ENCODE measurements around the gene DDX31.

- no peak for TF ChIP-seq CTCF (IDR thresholded peaks at IDR 0.05)
- no peak for TF ChIP-seq POLR2A (IDR thresholded peaks at IDR 0.05)
These were observed 86.0 kb downstream of the DDX31 start for GRCh38 chr9:132583584-132584304.

Data from lower leg skin (tissue), 3 donors.